H1 (cell line): ENCODE results near the gene TMEM202. TPM values are rescaled to one million over a fixed set of nuclear protein-coding genes. Genes with fewer than 3 reads are reported as not detected.

Experiments
- BCL11A ChIP-seq, 2 experiments: IDR thresholded peaks; one replicate each; pipeline ENCODE4 v1.6.1; 2011; ENCODE audit warnings: low read depth in 2 of 2, low read length in 2 of 2, mild to moderate bottlenecking in 2 of 2
- CBX8 ChIP-seq: fragments of 300-800, 300-1000 bp; sonication (generic); IDR thresholded peaks from 2 replicates; pipeline ENCODE4 v1.7.1; 2016; ENCODE audit warnings: low read depth, low read length, borderline replicate concordance
- CEBPB ChIP-seq: IDR thresholded peaks from 2 replicates; pipeline ENCODE4 v1.6.1; 2012; ENCODE audit warnings: low read depth, low read length
- CHD7 ChIP-seq: fragments of 300-600 bp; sonication (generic); IDR thresholded peaks from 2 replicates; pipeline ENCODE4 v1.7.1; 2012; ENCODE audit warnings: low read length, moderate library complexity, mild to moderate bottlenecking, inconsistent platforms; ENCODE audit not compliant: insufficient replicate concordance
- CTBP2 ChIP-seq: IDR thresholded peaks from 2 replicates; pipeline ENCODE4 v1.7.0; 2011; ENCODE audit warnings: borderline replicate concordance, mild to moderate bottlenecking, moderate library complexity, mixed read lengths, low read length; ENCODE audit not compliant: insufficient read depth, insufficient read length
- GTF2F1 ChIP-seq: IDR thresholded peaks from 2 replicates; pipeline ENCODE4 v1.6.1; 2012; ENCODE audit warnings: low read depth, low read length, improper control_type of control experiment, borderline replicate concordance
- MAFK ChIP-seq: IDR thresholded peaks from 2 replicates; pipeline ENCODE4 v1.6.1; 2012; ENCODE audit warnings: low read depth, mild to moderate bottlenecking, improper control_type of control experiment, low read length
- POLR2AphosphoS5 ChIP-seq: IDR thresholded peaks from 2 replicates; pipeline ENCODE4 v1.6.1; 2011; ENCODE audit warnings: low read depth, low read length
- RFX5 ChIP-seq: IDR thresholded peaks from 2 replicates; pipeline ENCODE4 v1.6.1; 2011; ENCODE audit warnings: low read depth, low read length, improper control_type of control experiment, borderline replicate concordance
- SIX5 ChIP-seq: IDR thresholded peaks from 2 replicates; pipeline ENCODE4 v1.6.1; 2011; ENCODE audit warnings: mild to moderate bottlenecking, low read depth, low read length
- SP2 ChIP-seq: IDR thresholded peaks from 2 replicates; pipeline ENCODE4 v1.6.1; 2012; ENCODE audit warnings: mild to moderate bottlenecking, low read length, inconsistent platforms
- SP4 ChIP-seq: IDR thresholded peaks from 2 replicates; pipeline ENCODE4 v1.6.1; 2012; ENCODE audit warnings: low read length, inconsistent platforms
- polyA plus RNA-seq, 7 experiments: library from polyadenylated mRNA; depleted of rRNA in 3 of 7; stranded (reverse) in 5 of 7; unstranded in 2 of 7; fragments of >200 nt in 5 of 7; fragments of 200-250 nt in 2 of 7; gene quantifications; 1 replicate in 5 of 7; 2 replicates in 1 of 7; 4 replicates in 1 of 7; pipeline versions ENCODE4 v1.2.1 to v1.2.3, GENCODE V29; 2011 to 2013; ENCODE audit warnings: missing spikeins in 2 of 7, mixed read lengths in 2 of 7
- total RNA-seq: library from RNA; stranded (reverse); fragmentation: NEBNext Ultra II Directional; extraction: Animal tissue kit (Norgen Biotek cat#: 25700); gene quantifications from 2 replicates; pipeline ENCODE4 v1.2.1, GENCODE V29; 2021

TMEM202 gene
- total and polyA plus RNA-seq, 2 of the 8 experiments (the other 6 are each of a cell fraction or from before 2014, with no cell fraction given): not detected

- TF ChIP-seq CHD7 (no peak), POLR2AphosphoS5 (no peak), RFX5 (no peak), MAFK (no peak), SP4 (no peak), SIX5 (no peak), BCL11A (IDR thresholded peaks at IDR 0.05; ENCODE audit: low read depth in 2 of 2, low read length in 2 of 2) (no peak), CEBPB (no peak), SP2 (no peak), GTF2F1 (no peak), CTBP2 (no peak), CBX8 (no peak)
Observed at GRCh38 chr15:72365844-72366243, 32.3 kb upstream of the TMEM202 start (continued).
